Thymus (tissue), 11 donors: Measurements from ENCODE around the gene MXI1. TPM values are rescaled to one million over a fixed set of nuclear protein-coding genes. Genes with fewer than 3 reads are reported as not detected.

Source experiments
- DNase-seq, 9 donors: peaks; one replicate each; pipeline ENCODE4 v3.0.0-alpha.2; 2013; ENCODE audit warnings: low spot score in 9 of 9, low read depth in 6 of 9, missing footprints in 1 of 9
- H3K27ac ChIP-seq, 2 donors: one replicate each; pipeline ENCODE4 v1.5.1; 2013; ENCODE audit warnings: control low read depth in 1 of 2, low read depth in 1 of 2, low read length in 1 of 2, mild to moderate bottlenecking in 1 of 2, moderate library complexity in 1 of 2
- H3K27me3 ChIP-seq, 2 donors: one replicate each; pipeline ENCODE4 v1.5.1; 2013; ENCODE audit warnings: low read length in 1 of 2; ENCODE audit not compliant: control insufficient read depth in 2 of 2, insufficient read depth in 1 of 2
- H3K36me3 ChIP-seq, 2 donors: one replicate each; pipeline ENCODE4 v1.5.1; 2013; ENCODE audit warnings: low read length in 1 of 2, mild to moderate bottlenecking in 1 of 2, moderate library complexity in 1 of 2; ENCODE audit not compliant: control insufficient read depth in 2 of 2, insufficient read depth in 2 of 2
- H3K4me1 ChIP-seq, 2 donors: one replicate each; pipeline ENCODE4 v1.5.1; 2013; ENCODE audit warnings: low read length in 2 of 2; ENCODE audit not compliant: control insufficient read depth in 2 of 2, insufficient read depth in 2 of 2
- H3K4me3 ChIP-seq, 2 donors: one replicate each; pipeline ENCODE4 v1.5.1; 2013; ENCODE audit warnings: low read length in 2 of 2, control low read depth in 1 of 2, mild to moderate bottlenecking in 1 of 2
- H3K9me3 ChIP-seq, 2 donors: one replicate each; pipeline ENCODE4 v1.5.1; 2013; ENCODE audit warnings: low read length in 1 of 2, mild to moderate bottlenecking in 1 of 2; ENCODE audit not compliant: control insufficient read depth in 2 of 2, insufficient read depth in 1 of 2
- WGBS: extraction: QIAGEN DNeasy Blood & Tissue Kit; methylation state at CpG from one replicate; pipeline ENCODE4 v1.1.7; 2013; 5-methylcytosine and 5-hydroxymethylcytosine counted together
- polyA plus RNA-seq: library from polyadenylated mRNA; stranded (reverse); fragments of 200-250 nt; gene quantifications from one replicate; pipeline ENCODE4 v1.2.3, GENCODE V29; 2013
- total RNA-seq: library from RNA; stranded (reverse); fragments of 120-200 nt; gene quantifications from one replicate; pipeline ENCODE4 v1.2.4, GENCODE V29; 2013
- donor health status: healthy.

The MXI1 gene
- total and polyA plus RNA-seq, 2 donors, result 14.7 to 44.1 TPM

GRCh38 chr10:110317866-110318850 lies 110.8 kb downstream of the MXI1 start:
- peaks cover 11 to 27% of the 10 kb centered on the region in 2 donors for H3K4me1 ChIP-seq
- no peaks in the 10 kb centered on the region for H3K36me3 ChIP-seq
- peak overlapping the region in 1 of 2 donors; percentile 19 for H3K27ac ChIP-seq
- 94% methylated on average over 15 of the region's 15 CpGs for WGBS
- H3K27me3 ChIP-seq, result no peaks in the 10 kb centered on the region
- H3K4me3 ChIP-seq, result no peak overlapping the region
- peaks cover 0 to 6% of the 10 kb centered on the region in 2 donors for H3K9me3 ChIP-seq
- DNase-seq, result peak in 1 of 9 donors; percentile 40

- Histone ChIP-seq H3K36me3 (no peaks in the 10 kb centered on the region), H3K9me3 (peaks cover 0 to 6% of the 10 kb centered on the region in 2 donors), H3K4me3 (no peak overlapping the region), H3K4me1 (peaks cover 4 to 14% of the 10 kb centered on the region in 2 donors), H3K27ac (no peak overlapping the region), H3K27me3 (no peaks in the 10 kb centered on the region)
- DNase-seq, result no peak
- 97% methylated on average over 6 of the region's 6 CpGs for whole genome bisulfite sequencing
Observed at GRCh38 chr10:110321869-110322620, 114.6 kb downstream of the MXI1 start.

GRCh38 chr10:110323503-110323902 lies 116.1 kb downstream of the MXI1 start:
- H3K36me3 ChIP-seq, result no peaks in the 10 kb centered on the region
- H3K4me1 ChIP-seq, result peaks cover 3 to 5% of the 10 kb centered on the region in 2 donors
- H3K4me3 ChIP-seq, result no peak overlapping the region
- no peak for DNase-seq
- H3K27me3 ChIP-seq, result no peaks in the 10 kb centered on the region
- H3K27ac ChIP-seq, result no peak overlapping the region
- peaks cover 0 to 6% of the 10 kb centered on the region in 2 donors for H3K9me3 ChIP-seq
- 93% methylated on average over 2 of the region's 2 CpGs for WGBS

GRCh38 chr10:110324201-110324804 lies 116.9 kb downstream of the MXI1 start:
- Histone ChIP-seq H3K9me3 (peaks cover 0 to 6% of the 10 kb centered on the region in 2 donors), H3K27ac (peak overlapping the region in 1 of 2 donors; percentile 23), H3K36me3 (no peaks in the 10 kb centered on the region), H3K4me3 (no peak overlapping the region), H3K4me1 (no peaks in the 10 kb centered on the region), H3K27me3 (no peaks in the 10 kb centered on the region)
- WGBS, result 91% methylated on average over 5 of the region's 5 CpGs
- no peak for DNase-seq

- 74% methylated on average over 3 of the region's 3 CpGs for WGBS
- no peaks in the 10 kb centered on the region for H3K27me3 ChIP-seq
- H3K4me3 ChIP-seq, result no peak overlapping the region
- no peak for DNase-seq
- H3K4me1 ChIP-seq, result no peaks in the 10 kb centered on the region
- H3K27ac ChIP-seq, result peak overlapping the region in 1 of 2 donors; percentile 19
- H3K9me3 ChIP-seq, result peaks cover 0 to 10% of the 10 kb centered on the region in 2 donors
- no peaks in the 10 kb centered on the region for H3K36me3 ChIP-seq
Observed at GRCh38 chr10:110324805-110325280, 117.4 kb downstream of the MXI1 start.

GRCh38 chr10:110326351-110327032 lies 119.1 kb downstream of the MXI1 start:
- Histone ChIP-seq H3K27ac (no peak overlapping the region), H3K9me3 (peaks cover 1 to 24% of the 10 kb centered on the region in 2 donors), H3K27me3 (no peaks in the 10 kb centered on the region), H3K4me1 (no peaks in the 10 kb centered on the region), H3K36me3 (no peaks in the 10 kb centered on the region), H3K4me3 (no peak overlapping the region)
- no peak for DNase-seq
- WGBS, result 94% methylated on average over 4 of the region's 4 CpGs

GRCh38 chr10:110327262-110327914 lies 120.0 kb downstream of the MXI1 start:
- no peak for DNase-seq
- Histone ChIP-seq H3K36me3 (no peaks in the 10 kb centered on the region), H3K27me3 (no peaks in the 10 kb centered on the region), H3K4me3 (no peak overlapping the region), H3K9me3 (peaks cover 3 to 29% of the 10 kb centered on the region in 2 donors), H3K27ac (no peak overlapping the region), H3K4me1 (no peaks in the 10 kb centered on the region)
- WGBS, result 93% methylated on average over 5 of the region's 5 CpGs

- Histone ChIP-seq H3K9me3 (peaks cover 3 to 30% of the 10 kb centered on the region in 2 donors), H3K4me1 (peaks cover 0 to 2% of the 10 kb centered on the region in 2 donors), H3K27ac (no peak overlapping the region), H3K4me3 (no peak overlapping the region), H3K36me3 (no peaks in the 10 kb centered on the region), H3K27me3 (no peaks in the 10 kb centered on the region)
- DNase-seq, result no peak
- WGBS, result 97% methylated on average over 6 of the region's 6 CpGs
Observed at GRCh38 chr10:110330675-110331074, 123.3 kb downstream of the MXI1 start.
